Measurements from ENCODE around the gene KIF13A. TPM values are rescaled to one million over a fixed set of nuclear protein-coding genes. Genes with fewer than 3 reads are reported as not detected.

The KIF13A gene
- total RNA-seq, 5 donors from 2014 or later (not counting 1 experiment from before 2014, with no cell fraction given) = 0.55 to 2.0 (median 0.92) TPM

GRCh38 chr6:17935188-17936149, 52.0 kb downstream of the KIF13A start:
- Histone ChIP-seq H3K4me3 (ENCODE audit: control insufficient read depth in 1 of 2, extremely low read depth in 1 of 2, low read length in 1 of 2) (no peak overlapping the region), H3K36me3 (ENCODE audit: control insufficient read depth in 2 of 2, extremely low read depth in 1 of 2, insufficient read depth in 1 of 2, low read length in 1 of 2) (no peaks in the 10 kb centered on the region), H3K4me1 (ENCODE audit: control insufficient read depth in 1 of 2, extremely low read depth in 1 of 2, insufficient read depth in 2 of 2, low read length in 2 of 2) (no peaks in the 10 kb centered on the region), H3K9me3 (no peaks in the 10 kb centered on the region), H3K27me3 (replicated peaks in 1 of 2; ENCODE audit: control insufficient read depth in 2 of 2, extremely low read depth in 1 of 2, insufficient read depth in 2 of 2, low read length in 1 of 2) (peaks cover 0 to 7% of the 10 kb centered on the region in 2 experiments), H3K27ac (ENCODE audit: low read length) (no peak overlapping the region)
- ChIA-PET CTCF (interaction anchor here in 1 of 2 donors (0.5 kb wide), 1 partner anchor 106 kb away, joined by 4 read pairs; no protein-coding TSS in a partner anchor), POLR2A (no interaction called here)
- WGBS (ENCODE audit: insufficient coverage) = 49% methylated on average over 2 of the region's 5 CpGs
- ATAC-seq (replicated peaks in 1 of 4) (no peak), DNase-seq (no peak)
- peaks cover 0 to 6% (median 0%) of the 10 kb centered on the region in 3 donors for H3K4me1 Mint-ChIP-seq
- no peaks in the 10 kb centered on the region for H3K9me3 Mint-ChIP-seq
- no peaks in the 10 kb centered on the region for H3K36me3 Mint-ChIP-seq
- H3K27me3 Mint-ChIP-seq = peaks cover 6 to 28% of the 10 kb centered on the region in 2 donors
- H3K4me3 Mint-ChIP-seq = no peak overlapping the region
- no peak overlapping the region for H3K27ac Mint-ChIP-seq

DNA sequence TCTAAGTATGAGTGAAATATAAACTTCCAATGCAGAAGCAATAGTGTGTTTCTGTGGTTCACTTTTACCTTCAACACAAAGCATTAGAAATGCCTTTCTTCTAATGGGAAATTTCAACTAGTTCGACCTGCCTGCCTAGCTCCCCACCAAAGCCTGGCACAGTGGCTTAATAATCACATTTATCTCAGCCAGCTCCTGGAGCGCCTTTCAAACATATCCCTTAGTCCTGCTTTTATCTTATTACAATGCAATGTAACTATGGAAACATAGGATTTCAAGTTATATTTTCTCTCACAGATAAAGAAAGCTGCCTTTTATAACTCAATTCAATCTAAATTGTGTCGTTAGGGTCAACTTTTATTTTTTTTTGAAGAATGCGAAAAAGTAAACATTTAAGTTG, 53.7 kb downstream of the KIF13A start:
- peaks cover 0 to 6% (median 0%) of the 10 kb centered on the region in 3 donors for H3K4me1 Mint-ChIP-seq
- no peaks in the 10 kb centered on the region for H3K4me1 ChIP-seq (ENCODE audit: control insufficient read depth in 1 of 2, extremely low read depth in 1 of 2, insufficient read depth in 2 of 2, low read length in 2 of 2)
- DNase-seq = no peak
- ChIA-PET CTCF (no interaction called here), POLR2A (no interaction called here)
- no peak overlapping the region for H3K27ac Mint-ChIP-seq
- no peak overlapping the region for H3K4me3 Mint-ChIP-seq
- H3K9me3 Mint-ChIP-seq = no peaks in the 10 kb centered on the region
- no CpG with 5 or more reads among the region's 4 CpGs for WGBS (ENCODE audit: insufficient coverage)
- H3K27me3 ChIP-seq (replicated peaks in 1 of 2; ENCODE audit: control insufficient read depth in 2 of 2, extremely low read depth in 1 of 2, insufficient read depth in 2 of 2, low read length in 1 of 2) = peaks cover 0 to 7% of the 10 kb centered on the region in 2 experiments
- no peak overlapping the region for H3K27ac ChIP-seq (ENCODE audit: low read length)
- H3K27me3 Mint-ChIP-seq = peaks cover 2 to 26% of the 10 kb centered on the region in 2 donors
- no peaks in the 10 kb centered on the region for H3K36me3 ChIP-seq (ENCODE audit: control insufficient read depth in 2 of 2, extremely low read depth in 1 of 2, insufficient read depth in 1 of 2, low read length in 1 of 2)
- no peak for ATAC-seq (replicated peaks in 1 of 4)
- no peak overlapping the region for H3K4me3 ChIP-seq (ENCODE audit: control insufficient read depth in 1 of 2, extremely low read depth in 1 of 2, low read length in 1 of 2)
- H3K36me3 Mint-ChIP-seq = no peaks in the 10 kb centered on the region
- no peaks in the 10 kb centered on the region for H3K9me3 ChIP-seq

DNA sequence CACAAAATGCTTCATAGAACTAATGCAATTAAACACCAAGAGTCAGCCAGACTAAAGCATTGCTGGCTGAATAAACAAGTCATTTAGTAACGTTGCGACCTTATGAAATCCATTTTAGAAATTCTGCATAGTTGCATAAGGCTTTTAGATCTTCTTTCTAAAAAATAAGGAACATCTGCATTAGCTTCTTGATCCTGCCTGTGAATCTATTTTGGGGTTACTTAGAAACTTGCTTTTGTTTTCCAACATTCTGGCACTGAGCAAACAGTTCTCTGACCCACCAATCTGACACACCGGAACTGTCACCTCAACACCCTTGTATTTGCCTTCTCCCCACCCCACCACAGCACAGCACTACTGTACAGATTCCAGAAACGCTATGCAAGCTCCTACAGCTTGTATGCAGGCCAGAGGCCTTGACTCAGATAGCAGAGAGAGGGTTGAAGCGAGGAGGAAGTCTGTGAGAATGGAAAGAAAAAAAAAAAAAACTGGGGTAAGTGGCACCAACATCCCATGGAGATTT, 55.0 kb downstream of the KIF13A start:
- no peak overlapping the region for H3K4me3 ChIP-seq (ENCODE audit: control insufficient read depth in 1 of 2, extremely low read depth in 1 of 2, low read length in 1 of 2)
- ATAC-seq (replicated peaks in 1 of 4) = no peak
- no peaks in the 10 kb centered on the region for H3K36me3 ChIP-seq (ENCODE audit: control insufficient read depth in 2 of 2, extremely low read depth in 1 of 2, insufficient read depth in 1 of 2, low read length in 1 of 2)
- no peaks in the 10 kb centered on the region for H3K4me1 ChIP-seq (ENCODE audit: control insufficient read depth in 1 of 2, extremely low read depth in 1 of 2, insufficient read depth in 2 of 2, low read length in 2 of 2)
- no peaks in the 10 kb centered on the region for H3K36me3 Mint-ChIP-seq
- ChIA-PET POLR2A (interaction anchor here (0.6 to 0.7 kb wide), 2 partner anchors 9 to 62 kb away, joined by 3 to 4 read pairs; no protein-coding TSS in a partner anchor), CTCF (interaction anchor here in 1 of 2 donors (0.6 kb wide), 1 partner anchor 16 kb away, joined by 4 read pairs; no protein-coding TSS in a partner anchor)
- H3K27ac ChIP-seq (ENCODE audit: low read length) = no peak overlapping the region
- H3K9me3 ChIP-seq = no peaks in the 10 kb centered on the region
- no peak overlapping the region for H3K27ac Mint-ChIP-seq
- no peaks in the 10 kb centered on the region for H3K9me3 Mint-ChIP-seq
- peaks cover 2 to 28% of the 10 kb centered on the region in 2 donors for H3K27me3 Mint-ChIP-seq
- WGBS (ENCODE audit: insufficient coverage) = no CpG with 5 or more reads among the region's 5 CpGs
- peaks cover 0 to 10% of the 10 kb centered on the region in 2 experiments for H3K27me3 ChIP-seq (replicated peaks in 1 of 2; ENCODE audit: control insufficient read depth in 2 of 2, extremely low read depth in 1 of 2, insufficient read depth in 2 of 2, low read length in 1 of 2)
- peaks cover 0 to 6% (median 0%) of the 10 kb centered on the region in 3 donors for H3K4me1 Mint-ChIP-seq
- peak in 1 of 35 experiments; percentile 19 for DNase-seq
- H3K4me3 Mint-ChIP-seq = no peak overlapping the region

DNA sequence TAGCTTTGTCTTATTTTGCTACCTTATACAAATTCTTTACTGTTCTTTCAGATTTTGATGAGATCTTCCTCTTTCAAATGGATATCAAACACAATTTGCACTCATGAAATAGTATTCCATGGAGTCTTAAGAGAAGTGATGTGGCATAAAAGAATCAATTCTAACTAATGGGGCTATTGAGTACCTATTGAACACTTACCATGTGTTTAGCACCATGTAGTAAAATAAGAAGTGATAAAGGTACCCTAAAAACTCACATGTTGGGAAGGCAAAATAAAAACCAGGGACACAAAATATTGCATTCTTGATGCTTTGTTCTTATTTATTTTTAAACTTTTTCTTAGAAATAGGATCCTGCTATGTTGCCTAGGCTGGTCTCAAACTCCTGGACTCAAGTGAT, 56.2 kb downstream of the KIF13A start:
- Histone ChIP-seq H3K4me1 (ENCODE audit: control insufficient read depth in 1 of 2, extremely low read depth in 1 of 2, insufficient read depth in 2 of 2, low read length in 2 of 2) (no peaks in the 10 kb centered on the region), H3K36me3 (ENCODE audit: control insufficient read depth in 2 of 2, extremely low read depth in 1 of 2, insufficient read depth in 1 of 2, low read length in 1 of 2) (no peaks in the 10 kb centered on the region), H3K27me3 (replicated peaks in 1 of 2; ENCODE audit: control insufficient read depth in 2 of 2, extremely low read depth in 1 of 2, insufficient read depth in 2 of 2, low read length in 1 of 2) (peaks cover 0 to 5% of the 10 kb centered on the region in 2 experiments), H3K27ac (ENCODE audit: low read length) (no peak overlapping the region), H3K9me3 (no peaks in the 10 kb centered on the region), H3K4me3 (ENCODE audit: control insufficient read depth in 1 of 2, extremely low read depth in 1 of 2, low read length in 1 of 2) (no peak overlapping the region)
- Mint-ChIP-seq H3K4me1 (peaks cover 0 to 6% (median 0%) of the 10 kb centered on the region in 3 donors), H3K27me3 (peaks cover 2 to 25% of the 10 kb centered on the region in 2 donors), H3K36me3 (no peaks in the 10 kb centered on the region), H3K27ac (no peak overlapping the region), H3K4me3 (no peak overlapping the region), H3K9me3 (no peaks in the 10 kb centered on the region)
- no peak for DNase-seq
- ATAC-seq (replicated peaks in 1 of 4) = no peak
- ChIA-PET POLR2A (no interaction called here), CTCF (no interaction called here)

- Mint-ChIP-seq H3K27ac (no peak overlapping the region), H3K27me3 (peaks cover 2 to 25% of the 10 kb centered on the region in 2 donors), H3K4me1 (peaks cover 0 to 5% (median 0%) of the 10 kb centered on the region in 3 donors), H3K4me3 (no peak overlapping the region), H3K36me3 (no peaks in the 10 kb centered on the region), H3K9me3 (no peaks in the 10 kb centered on the region)
- Histone ChIP-seq H3K4me1 (ENCODE audit: control insufficient read depth in 1 of 2, extremely low read depth in 1 of 2, insufficient read depth in 2 of 2, low read length in 2 of 2) (no peaks in the 10 kb centered on the region), H3K4me3 (ENCODE audit: control insufficient read depth in 1 of 2, extremely low read depth in 1 of 2, low read length in 1 of 2) (no peak overlapping the region), H3K27me3 (replicated peaks in 1 of 2; ENCODE audit: control insufficient read depth in 2 of 2, extremely low read depth in 1 of 2, insufficient read depth in 2 of 2, low read length in 1 of 2) (peaks cover 0 to 5% of the 10 kb centered on the region in 2 experiments), H3K27ac (ENCODE audit: low read length) (no peak overlapping the region), H3K36me3 (ENCODE audit: control insufficient read depth in 2 of 2, extremely low read depth in 1 of 2, insufficient read depth in 1 of 2, low read length in 1 of 2) (no peaks in the 10 kb centered on the region), H3K9me3 (no peaks in the 10 kb centered on the region)
- no peak for ATAC-seq (replicated peaks in 1 of 4)
- no CpG with 5 or more reads among the region's 5 CpGs for WGBS (ENCODE audit: insufficient coverage)
- ChIA-PET POLR2A (no interaction called here), CTCF (no interaction called here)
- no peak for DNase-seq
These were observed 57.0 kb downstream of the KIF13A start for GRCh38 chr6:17930321-17930993.

All from T-cell (primary cell).